Bronchial epithelial cell (primary cell): Measurements from ENCODE around the gene DPEP2. TPM values are rescaled to one million over a fixed set of nuclear protein-coding genes. Genes with fewer than 3 reads are reported as not detected.
"Not testable (repeated sequence)": the region's sequence is repeated elsewhere in the genome, so short reads cannot be mapped to it uniquely, and the experiment has no call there.

Experiments
- DNase-seq: peaks from one replicate; pipeline ENCODE4 v3.0.0-alpha.2; 2010; ENCODE audit warnings: low read depth
- FAIRE-seq: peaks from 2 replicates; lab custom pipeline; 2011; peaks lifted over from hg19 to GRCh38; lab: Jason Lieb, UNC
- H3K27me3 ChIP-seq: 2 replicates; pipeline ENCODE4 v1.5.1; 2011; ENCODE audit warnings: low read length; ENCODE audit not compliant: control insufficient read depth, insufficient read depth
- H3K36me3 ChIP-seq: 2 replicates; pipeline ENCODE4 v1.5.1; 2011; ENCODE audit warnings: low read length; ENCODE audit not compliant: control insufficient read depth, insufficient read depth
- H3K4me3 ChIP-seq: 2 replicates; pipeline ENCODE4 v1.5.1; 2011; ENCODE audit warnings: mild to moderate bottlenecking, low read depth, low read length, control low read depth
- total RNA-seq: library from RNA; depleted of rRNA; stranded (reverse); fragments of >200 nt; gene quantifications from 2 replicates; pipeline ENCODE4 v1.2.1, GENCODE V29; 2014
- TF ChIP-seq, protein P1 (sequence below): IDR thresholded peaks from 2 replicates; pipeline ENCODE4 v1.5.1; 2011; ENCODE audit warnings: mild to moderate bottlenecking, moderate library complexity, low read length, control low read depth, inconsistent platforms; ENCODE audit not compliant: insufficient read depth, severe bottlenecking

DPEP2 gene
- total RNA-seq, 1 donor from 2014 or later: not detected

GRCh38 chr16:67941469-67942199 lies 57.6 kb downstream of the DPEP2 start:
- no peak overlapping the region for H3K4me3 ChIP-seq
- no peaks in the 10 kb centered on the region for H3K27me3 ChIP-seq
- DNase-seq (no peak), FAIRE-seq (no peak)
- peaks cover 27% of the 10 kb centered on the region for H3K36me3 ChIP-seq
- TF ChIP-seq, protein P1, sequence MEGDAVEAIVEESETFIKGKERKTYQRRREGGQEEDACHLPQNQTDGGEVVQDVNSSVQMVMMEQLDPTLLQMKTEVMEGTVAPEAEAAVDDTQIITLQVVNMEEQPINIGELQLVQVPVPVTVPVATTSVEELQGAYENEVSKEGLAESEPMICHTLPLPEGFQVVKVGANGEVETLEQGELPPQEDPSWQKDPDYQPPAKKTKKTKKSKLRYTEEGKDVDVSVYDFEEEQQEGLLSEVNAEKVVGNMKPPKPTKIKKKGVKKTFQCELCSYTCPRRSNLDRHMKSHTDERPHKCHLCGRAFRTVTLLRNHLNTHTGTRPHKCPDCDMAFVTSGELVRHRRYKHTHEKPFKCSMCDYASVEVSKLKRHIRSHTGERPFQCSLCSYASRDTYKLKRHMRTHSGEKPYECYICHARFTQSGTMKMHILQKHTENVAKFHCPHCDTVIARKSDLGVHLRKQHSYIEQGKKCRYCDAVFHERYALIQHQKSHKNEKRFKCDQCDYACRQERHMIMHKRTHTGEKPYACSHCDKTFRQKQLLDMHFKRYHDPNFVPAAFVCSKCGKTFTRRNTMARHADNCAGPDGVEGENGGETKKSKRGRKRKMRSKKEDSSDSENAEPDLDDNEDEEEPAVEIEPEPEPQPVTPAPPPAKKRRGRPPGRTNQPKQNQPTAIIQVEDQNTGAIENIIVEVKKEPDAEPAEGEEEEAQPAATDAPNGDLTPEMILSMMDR: no peak

GRCh38 chr16:67940446-67941089 lies 58.7 kb downstream of the DPEP2 start:
- Histone ChIP-seq H3K36me3 (peaks cover 18% of the 10 kb centered on the region), H3K4me3 (no peak overlapping the region), H3K27me3 (no peaks in the 10 kb centered on the region)
- FAIRE-seq (no peak), DNase-seq (no peak)
- TF ChIP-seq, protein P1: no peak

GRCh38 chr16:67939507-67940445 lies 59.5 kb downstream of the DPEP2 start:
- FAIRE-seq: no peak

DNA sequence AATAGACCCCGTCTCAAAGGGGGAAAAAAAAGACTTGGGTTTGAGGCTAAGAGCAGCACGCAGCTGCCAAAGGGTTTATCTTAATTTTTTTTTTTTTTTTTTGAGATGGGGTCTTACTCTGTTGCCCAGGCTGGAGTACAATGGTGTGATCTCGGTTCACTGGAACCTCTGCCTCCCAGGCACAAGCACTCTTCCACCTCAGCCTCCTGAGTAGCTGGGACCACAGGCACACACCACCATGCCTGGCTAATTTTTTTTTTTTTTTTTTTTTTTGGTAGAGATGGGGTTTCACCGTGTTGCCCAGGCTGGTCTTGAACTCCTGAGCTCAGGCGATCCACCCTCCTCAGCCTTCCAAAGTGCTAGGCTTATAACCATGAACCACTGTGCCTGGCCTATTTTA lies 61.6 kb downstream of the DPEP2 start:
- H3K36me3 ChIP-seq: peaks cover 11% of the 10 kb centered on the region
- DNase-seq, FAIRE-seq, H3K27me3 ChIP-seq, H3K4me3 ChIP-seq: not testable (repeated sequence)

More at GRCh38 chr16:67939507-67940445, 59.5 kb downstream of the DPEP2 start:
- Histone ChIP-seq H3K4me3 (no peak overlapping the region), H3K27me3 (no peaks in the 10 kb centered on the region), H3K36me3 (peaks cover 14% of the 10 kb centered on the region)
- no peak for DNase-seq
- TF ChIP-seq, protein P1: no peak

Other genes starting within 250 kb of the DPEP2 start
- gene RANBP10, start 192.9 kb downstream of the DPEP2 start, total RNA-seq: 2.6 and 3.3 TPM in 2 replicates
- gene TSNAXIP1, start 192.6 kb downstream of the DPEP2 start, total RNA-seq: under 0.01 and 0.13 TPM in 2 replicates
- 22.1 and 34.2 TPM in 2 replicates for gene THAP11, start 157.2 kb downstream of the DPEP2 start, total RNA-seq
- 42.6 and 98.6 TPM in 2 replicates for gene NUTF2, start 152.6 kb downstream of the DPEP2 start, total RNA-seq
- 10.3 and 10.9 TPM in 2 replicates for gene CENPT, start 151.8 kb downstream of the DPEP2 start, total RNA-seq
- gene EDC4, start 126.4 kb downstream of the DPEP2 start, total RNA-seq: 26.9 and 35.6 TPM in 2 replicates
- not detected in 2 replicates for gene NRN1L, start 114.6 kb downstream of the DPEP2 start, total RNA-seq
- 13.2 and 15.5 TPM in 2 replicates for gene PSKH1, start 106.2 kb downstream of the DPEP2 start, total RNA-seq
- gene CTRL, start 67.6 kb downstream of the DPEP2 start, total RNA-seq: 0.26 TPM in 2 replicates
- gene PSMB10, start 62.6 kb downstream of the DPEP2 start, total RNA-seq: 16.3 and 23.7 TPM in 2 replicates
- gene LCAT, start 55.4 kb downstream of the DPEP2 start, total RNA-seq: 1.6 and 1.7 TPM in 2 replicates
- 20.5 and 35.2 TPM in 2 replicates for gene SLC12A4, start 30.8 kb downstream of the DPEP2 start, total RNA-seq
- gene DPEP3, start 19.0 kb downstream of the DPEP2 start, total RNA-seq: not detected in 2 replicates
- not detected in 2 replicates for gene DPEP2NB, start 16.4 kb upstream of the DPEP2 start, total RNA-seq
- 10.9 and 16.3 TPM in 2 replicates for gene DDX28, start 23.7 kb upstream of the DPEP2 start, total RNA-seq
- gene DUS2, start 23.8 kb upstream of the DPEP2 start, total RNA-seq: 23.7 and 24.1 TPM in 2 replicates
- 5.6 and 5.8 TPM in 2 replicates for gene NFATC3, start 85.9 kb upstream of the DPEP2 start, total RNA-seq
- gene ESRP2, start 236.6 kb upstream of the DPEP2 start, total RNA-seq: 49.0 and 95.2 TPM in 2 replicates
- gene PLA2G15, start 245.9 kb upstream of the DPEP2 start, total RNA-seq: 8.2 and 9.2 TPM in 2 replicates